SU-DHL-6 (cell line): ENCODE measurements around the gene SLC6A17.

Experiments
- CTCF ChIP-seq: fragments of 200-600 bp; sonication (generic); IDR thresholded peaks from one replicate; pipeline ENCODE4 v1.5.1; 2017; ENCODE audit warnings: antibody characterized with exemption, mild to moderate bottlenecking, low read length, moderate library complexity; ENCODE audit not compliant: insufficient read depth, poor library complexity, severe bottlenecking
- EZH2phosphoT487 ChIP-seq: fragments of 200-600 bp; sonication (generic), shearing (Covaris generic); conservative IDR thresholded peaks from 2 replicates; pipeline ENCODE4 v1.6.1; 2018; ENCODE audit warnings: mild to moderate bottlenecking, antibody characterized with exemption, low read length, moderate library complexity, mixed read lengths

DNA sequence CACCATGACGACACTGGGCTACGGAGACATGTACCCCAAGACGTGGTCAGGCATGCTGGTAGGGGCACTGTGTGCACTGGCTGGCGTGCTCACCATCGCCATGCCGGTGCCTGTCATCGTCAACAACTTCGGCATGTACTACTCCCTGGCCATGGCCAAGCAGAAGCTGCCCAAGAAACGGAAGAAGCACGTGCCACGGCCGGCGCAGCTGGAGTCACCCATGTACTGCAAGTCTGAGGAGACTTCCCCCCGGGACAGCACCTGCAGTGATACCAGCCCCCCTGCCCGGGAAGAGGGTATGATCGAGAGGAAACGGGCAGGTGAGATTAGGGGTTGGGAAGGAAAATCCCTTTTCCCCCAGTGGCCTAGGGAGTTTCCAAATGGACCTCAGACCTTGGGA is 73.3 kb downstream of the SLC6A17 start:
- TF ChIP-seq EZH2phosphoT487 (no peak), CTCF (no peak)
